GM12878 (cell line): ENCODE data around the gene TEC. TPM values are rescaled to one million over a fixed set of nuclear protein-coding genes. Genes with fewer than 3 reads are reported as not detected.
A peak's percentile ranks its signal among the peaks of the same experiment; 100 is the strongest.

Experiments
- ATAC-seq: fragments of 200-7000 bp; cut with Tn5 transposase; 3 replicates; pipeline ENCODE4 v1.9.1; 2020; ENCODE audit warnings: mild to moderate bottlenecking, moderate library complexity
- BruUV-seq: library from RNA; stranded (reverse); fragments of 400-500 nt; replicated peaks from 2 replicates; lab custom pipeline; 2021; lab: Mats Ljungman, UMichigan
- CTCF ChIA-PET: fragments of 300-600 bp; sonication (Branson Sonifier 250); formaldehyde crosslinking; extraction: SDS; loops from one replicate; lab custom pipeline; 2021; ENCODE audit warnings: inconsistent platforms; lab: Yijun Ruan, JAX
- POLR2A ChIA-PET: fragments of 350-600 bp; formaldehyde crosslinking; extraction: SDS; loops from one replicate; lab custom pipeline; 2021; ENCODE audit warnings: inconsistent platforms; lab: Charles Lee
- RAD21 ChIA-PET: fragments of 300-600 bp; sonication (Branson Sonifier 250); formaldehyde crosslinking; loops from one replicate; lab custom pipeline; 2023; ENCODE audit warnings: antibody characterized with exemption; ENCODE audit not compliant: unreplicated experiment; lab: Charles Lee
- SMC1A ChIA-PET: fragments of 300-600 bp; sonication (Branson Sonifier 250); formaldehyde crosslinking; loops from one replicate; lab custom pipeline; 2023; ENCODE audit not compliant: unreplicated experiment, uncharacterized antibody; lab: Charles Lee
- DNase-seq: peaks from one replicate; pipeline ENCODE4 v3.0.0-alpha.2; 2011; ENCODE audit warnings: low read depth, low spot score
- FAIRE-seq: peaks from 3 replicates; lab custom pipeline; 2011; peaks lifted over from hg19 to GRCh38; lab: Jason Lieb, UNC
- H2AFZ ChIP-seq: 2 replicates; pipeline ENCODE4 v1.6.0; 2011; ENCODE audit warnings: low read depth, low read length, control low read depth; ENCODE audit not compliant: control insufficient read depth
- H3K27ac ChIP-seq: 2 replicates; pipeline ENCODE4 v1.5.1; 2011; ENCODE audit warnings: control low read depth; ENCODE audit not compliant: control insufficient read depth, insufficient read depth
- H3K27me3 ChIP-seq, 2 experiments: replicated peaks in 1 of 2; 2 replicates each; pipeline versions ENCODE4 v1.6.0 to v1.6.1; 2011; ENCODE audit warnings: low read length in 1 of 2; ENCODE audit not compliant: control insufficient read depth in 2 of 2, insufficient read depth in 2 of 2
- H3K36me3 ChIP-seq, 2 experiments: 2 replicates each; pipeline ENCODE4 v1.5.1; 2011; ENCODE audit warnings: low read length in 1 of 2; ENCODE audit not compliant: control insufficient read depth in 2 of 2, insufficient read depth in 2 of 2
- H3K4me1 ChIP-seq: 2 replicates; pipeline ENCODE4 v1.6.1; 2011; ENCODE audit warnings: mild to moderate bottlenecking, low read length, moderate library complexity, mixed read lengths; ENCODE audit not compliant: control insufficient read depth, insufficient read depth
- H3K4me2 ChIP-seq: 2 replicates; pipeline ENCODE4 v1.6.0; 2011; ENCODE audit warnings: control low read depth; ENCODE audit not compliant: control insufficient read depth, insufficient read depth
- H3K4me3 ChIP-seq: fragments of 200-600 bp; sonication (generic); 2 replicates; pipeline ENCODE4 v1.5.1; 2016
- H3K79me2 ChIP-seq: 2 replicates; pipeline ENCODE4 v1.6.0; 2011; ENCODE audit warnings: low read length; ENCODE audit not compliant: control insufficient read depth, insufficient read depth
- H3K9ac ChIP-seq: 2 replicates; pipeline ENCODE4 v1.8.0; 2011; ENCODE audit warnings: low read length, control low read depth, mixed read lengths; ENCODE audit not compliant: control insufficient read depth, insufficient read depth
- H3K9me3 ChIP-seq: replicated peaks from 3 replicates; pipeline ENCODE4 v1.5.1; 2011; ENCODE audit warnings: mild to moderate bottlenecking, low read length; ENCODE audit not compliant: control insufficient read depth, insufficient read depth
- H4K20me1 ChIP-seq: 2 replicates; pipeline ENCODE4 v1.6.0; 2011; ENCODE audit not compliant: control insufficient read depth, insufficient read depth
- ASH2L ChIP-seq: fragments of 300-600, 200-600 bp; sonication (generic); IDR thresholded peaks from 2 replicates; pipeline ENCODE4 v1.6.1; 2017; ENCODE audit warnings: low read depth, mild to moderate bottlenecking, borderline replicate concordance
- BACH1 ChIP-seq: fragments of 450-650 bp; IDR thresholded peaks from 2 replicates; pipeline ENCODE4 v1.6.1; 2017; ENCODE audit warnings: mild to moderate bottlenecking, borderline replicate concordance
- BCL11A ChIP-seq: IDR thresholded peaks from 2 replicates; pipeline ENCODE4 v1.6.1; 2011; ENCODE audit warnings: low read depth, low read length
- MEF2B ChIP-seq: fragments of 450-650 bp; IDR thresholded peaks from 2 replicates; pipeline ENCODE4 v1.6.1; 2018; ENCODE audit warnings: mild to moderate bottlenecking, moderate library complexity; ENCODE audit not compliant: partially characterized antibody, poor library complexity, severe bottlenecking
- MYC ChIP-seq: IDR thresholded peaks from 2 replicates; pipeline ENCODE4 v1.6.1; 2011; ENCODE audit warnings: mild to moderate bottlenecking, low read length, moderate library complexity, inconsistent platforms; ENCODE audit not compliant: insufficient read depth, insufficient replicate concordance, insufficient read length, severe bottlenecking
- NFYA ChIP-seq: IDR thresholded peaks from 2 replicates; pipeline ENCODE4 v1.6.1; 2011; ENCODE audit warnings: low read depth, mild to moderate bottlenecking, low read length, improper control_type of control experiment, borderline replicate concordance
- PAX8 ChIP-seq: fragments of 450-650 bp; IDR thresholded peaks from 2 replicates; pipeline ENCODE4 v1.6.1; 2017; ENCODE audit warnings: mild to moderate bottlenecking, moderate library complexity
- SRF ChIP-seq, 2 experiments: IDR thresholded peaks; 2 replicates each; pipeline ENCODE4 v1.6.1; 2011; ENCODE audit warnings: low read depth in 2 of 2, low read length in 2 of 2, mild to moderate bottlenecking in 1 of 2, moderate library complexity in 1 of 2
- ZNF622 ChIP-seq: fragments of 450-650 bp; IDR thresholded peaks from 2 replicates; pipeline ENCODE4 v1.6.1; 2017; ENCODE audit warnings: mild to moderate bottlenecking, inconsistent platforms
- WGBS: methylation state at CpG from one replicate; pipeline ENCODE4 v1.1.6; 2016; ENCODE audit warnings: low lambda C conversion rate; ENCODE audit not compliant: insufficient replicate concordance, insufficient coverage; ENCODE audit errors: missing lambda C conversion rate; 5-methylcytosine and 5-hydroxymethylcytosine counted together
- in situ Hi-C: fragments of 300-500 bp; cut with MboI; formaldehyde crosslinking; loops from 9 replicates; pipeline ENCODE4 v1.14.3; 2018; ENCODE audit warnings: mixed read lengths
- intact Hi-C: fragments of 100-400 bp; cut with micrococcal nuclease; formaldehyde crosslinking; loops from one replicate; pipeline ENCODE4 v1.14.2; 2022; ENCODE audit not compliant: unreplicated experiment
- polyA plus RNA-seq, 11 experiments: library from polyadenylated mRNA; depleted of rRNA in 4 of 11; unstranded in 6 of 11; stranded (reverse) in 5 of 11; fragments of >200 nt; fragmentation: Nextera tagmentation in 4 of 11; fragmentation: Illumina TruSeq in 1 of 11; extraction: Ambion mirVana in 4 of 11; extraction: Trizol in 1 of 11; gene quantifications; 1 replicate in 1 of 11; 2 replicates in 10 of 11; pipeline versions ENCODE4 v1.2.1 to v1.2.3, GENCODE V29; 2011 to 2016; ENCODE audit warnings: inconsistent platforms in 2 of 11, missing spikeins in 2 of 11, low read depth in 1 of 11
- total RNA-seq, 4 experiments: library from RNA; depleted of rRNA in 3 of 4; stranded (reverse); fragments of >200 nt in 3 of 4; fragmentation: Illumina TruSeq in 1 of 4; extraction: Trizol in 1 of 4; gene quantifications; 2 replicates each; pipeline versions ENCODE4 v1.2.1 to v1.2.3, GENCODE V29; 2013 to 2021
- TF ChIP-seq, protein P1 (sequence below): fragments of 450-650 bp; formaldehyde crosslinking; IDR thresholded peaks from 2 replicates; pipeline ENCODE4 v1.5.0; 2022; ENCODE audit warnings: mild to moderate bottlenecking, missing genetic modification characterization
- TF ChIP-seq, protein P2 (sequence below): IDR thresholded peaks from 2 replicates; pipeline ENCODE4 v1.6.1; 2011; ENCODE audit warnings: borderline replicate concordance, low read depth, mild to moderate bottlenecking, moderate library complexity, low read length; ENCODE audit not compliant: insufficient read depth, poor library complexity, severe bottlenecking
- TF ChIP-seq, protein P3 (sequence below): fragments of 450-650 bp; IDR thresholded peaks from 2 replicates; pipeline ENCODE4 v1.6.1; 2016; ENCODE audit warnings: mild to moderate bottlenecking, moderate library complexity, borderline replicate concordance

TEC gene
- total and polyA plus RNA-seq, 10 of the 15 experiments (the other 5 are each of a cell fraction or from before 2014, with no cell fraction given), result 7.4 to 27.2 (median 17.1) TPM

DNA sequence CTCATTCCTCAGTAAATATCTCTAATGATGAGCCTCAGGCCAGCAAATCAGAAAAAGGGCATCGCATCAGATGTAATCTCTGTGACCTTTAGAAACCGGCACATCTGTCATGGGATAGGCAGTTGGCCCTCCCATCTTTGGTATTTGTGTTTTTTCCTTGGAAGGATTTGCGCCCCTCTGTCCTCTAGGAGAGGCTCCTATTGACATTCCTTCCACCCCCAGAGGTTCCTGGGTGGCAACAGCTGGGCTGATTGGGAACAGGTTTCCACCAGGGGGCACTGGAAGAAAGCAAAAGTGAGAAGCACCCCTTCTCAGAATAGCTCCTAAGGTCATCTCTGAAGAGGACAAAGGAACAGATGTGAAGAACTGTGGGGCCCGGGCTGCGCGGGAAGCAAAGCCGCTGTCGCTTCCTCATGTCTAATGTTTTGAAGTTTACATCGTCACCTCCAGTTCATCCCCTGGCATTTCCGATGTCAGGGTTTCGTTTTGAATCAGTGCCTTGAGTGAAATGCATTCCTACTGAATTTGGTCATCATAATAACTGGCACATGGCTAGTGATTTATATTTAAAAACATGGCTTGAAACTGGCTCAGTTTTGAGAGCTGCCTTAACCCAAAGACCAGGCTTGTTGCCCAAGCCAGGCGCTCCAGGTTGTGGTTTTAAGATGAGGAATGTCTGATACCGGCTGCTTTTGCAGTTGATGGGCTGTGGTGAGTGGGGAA, 141.8 kb downstream of the TEC start:
- ChIA-PET RAD21 (interaction anchor here (0.7 to 4.0 kb wide), 15 partner anchors 11 to 215 kb away, joined by 3 to 39 read pairs (median 5); no protein-coding TSS in a partner anchor), POLR2A (interaction anchor here (0.6 to 1.1 kb wide), 4 partner anchors 10 to 216 kb away, joined by 3 to 4 read pairs (median 3); no protein-coding TSS in a partner anchor), CTCF (interaction anchor here (0.5 to 6.7 kb wide), 29 partner anchors 10 to 894 kb away, joined by 3 to 71 read pairs (median 4); no protein-coding TSS in a partner anchor), SMC1A (interaction anchor here (1.1 to 5.0 kb wide), 13 partner anchors 10 to 169 kb away, joined by 3 to 50 read pairs (median 5); no protein-coding TSS in a partner anchor)
- no peaks in the 10 kb centered on the region for H3K9me3 ChIP-seq
- no peak overlapping the region for H2AFZ ChIP-seq
- intact Hi-C loops, result loop anchor here (1.0 to 5.0 kb wide), 2 partner anchors 147 to 164 kb away; no protein-coding TSS in a partner anchor
- peaks cover 15% of the 10 kb centered on the region for H3K4me1 ChIP-seq
- no peak overlapping the region for H3K9ac ChIP-seq
- BruUV-seq, result no TSS peak
- peak; percentile 81 for DNase-seq
- no peak overlapping the region for H3K4me3 ChIP-seq
- 0 out of 4 replicates have a peak, but pooled peaks cover 0 to under 1% of the 10 kb centered on the region in 2 experiments for H3K36me3 ChIP-seq
- no peaks in the 10 kb centered on the region for H4K20me1 ChIP-seq
- H3K27me3 ChIP-seq, result no peaks in the 10 kb centered on the region
- no peak overlapping the region for H3K4me2 ChIP-seq
- peak; percentile 61 for FAIRE-seq
- H3K79me2 ChIP-seq, result no peaks in the 10 kb centered on the region
- WGBS, result 14% methylated on average over 13 of the region's 13 CpGs
- in situ Hi-C loops, result no loop called here
- H3K27ac ChIP-seq, result no peak overlapping the region
- peak; percentile 92 for ATAC-seq
- TF ChIP-seq ZNF622 (no peak), BACH1 (peak; percentile 65), MYC (no peak), PAX8 (no peak), NFYA (no peak), SRF (IDR thresholded peaks at IDR 0.05; ENCODE audit: low read depth in 2 of 2, low read length in 2 of 2) (0 out of 4 replicates have a peak, but pooled peaks of 1 of the 2 experiments have one; percentile 35), ASH2L (no peak), BCL11A (peak; percentile 56; the same call in 1 of the 2 replicates), MEF2B (peak; percentile 53)
- TF ChIP-seq, protein P1, sequence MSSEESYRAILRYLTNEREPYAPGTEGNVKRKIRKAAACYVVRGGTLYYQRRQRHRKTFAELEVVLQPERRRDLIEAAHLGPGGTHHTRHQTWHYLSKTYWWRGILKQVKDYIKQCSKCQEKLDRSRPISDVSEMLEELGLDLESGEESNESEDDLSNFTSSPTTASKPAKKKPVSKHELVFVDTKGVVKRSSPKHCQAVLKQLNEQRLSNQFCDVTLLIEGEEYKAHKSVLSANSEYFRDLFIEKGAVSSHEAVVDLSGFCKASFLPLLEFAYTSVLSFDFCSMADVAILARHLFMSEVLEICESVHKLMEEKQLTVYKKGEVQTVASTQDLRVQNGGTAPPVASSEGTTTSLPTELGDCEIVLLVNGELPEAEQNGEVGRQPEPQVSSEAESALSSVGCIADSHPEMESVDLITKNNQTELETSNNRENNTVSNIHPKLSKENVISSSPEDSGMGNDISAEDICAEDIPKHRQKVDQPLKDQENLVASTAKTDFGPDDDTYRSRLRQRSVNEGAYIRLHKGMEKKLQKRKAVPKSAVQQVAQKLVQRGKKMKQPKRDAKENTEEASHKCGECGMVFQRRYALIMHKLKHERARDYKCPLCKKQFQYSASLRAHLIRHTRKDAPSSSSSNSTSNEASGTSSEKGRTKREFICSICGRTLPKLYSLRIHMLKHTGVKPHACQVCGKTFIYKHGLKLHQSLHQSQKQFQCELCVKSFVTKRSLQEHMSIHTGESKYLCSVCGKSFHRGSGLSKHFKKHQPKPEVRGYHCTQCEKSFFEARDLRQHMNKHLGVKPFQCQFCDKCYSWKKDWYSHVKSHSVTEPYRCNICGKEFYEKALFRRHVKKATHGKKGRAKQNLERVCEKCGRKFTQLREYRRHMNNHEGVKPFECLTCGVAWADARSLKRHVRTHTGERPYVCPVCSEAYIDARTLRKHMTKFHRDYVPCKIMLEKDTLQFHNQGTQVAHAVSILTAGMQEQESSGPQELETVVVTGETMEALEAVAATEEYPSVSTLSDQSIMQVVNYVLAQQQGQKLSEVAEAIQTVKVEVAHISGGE (CRISPR knock-in tag), result no peak
- TF ChIP-seq, protein P2, sequence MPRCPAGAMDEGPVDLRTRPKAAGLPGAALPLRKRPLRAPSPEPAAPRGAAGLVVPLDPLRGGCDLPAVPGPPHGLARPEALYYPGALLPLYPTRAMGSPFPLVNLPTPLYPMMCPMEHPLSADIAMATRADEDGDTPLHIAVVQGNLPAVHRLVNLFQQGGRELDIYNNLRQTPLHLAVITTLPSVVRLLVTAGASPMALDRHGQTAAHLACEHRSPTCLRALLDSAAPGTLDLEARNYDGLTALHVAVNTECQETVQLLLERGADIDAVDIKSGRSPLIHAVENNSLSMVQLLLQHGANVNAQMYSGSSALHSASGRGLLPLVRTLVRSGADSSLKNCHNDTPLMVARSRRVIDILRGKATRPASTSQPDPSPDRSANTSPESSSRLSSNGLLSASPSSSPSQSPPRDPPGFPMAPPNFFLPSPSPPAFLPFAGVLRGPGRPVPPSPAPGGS, result peak; percentile 68
- TF ChIP-seq, protein P3, sequence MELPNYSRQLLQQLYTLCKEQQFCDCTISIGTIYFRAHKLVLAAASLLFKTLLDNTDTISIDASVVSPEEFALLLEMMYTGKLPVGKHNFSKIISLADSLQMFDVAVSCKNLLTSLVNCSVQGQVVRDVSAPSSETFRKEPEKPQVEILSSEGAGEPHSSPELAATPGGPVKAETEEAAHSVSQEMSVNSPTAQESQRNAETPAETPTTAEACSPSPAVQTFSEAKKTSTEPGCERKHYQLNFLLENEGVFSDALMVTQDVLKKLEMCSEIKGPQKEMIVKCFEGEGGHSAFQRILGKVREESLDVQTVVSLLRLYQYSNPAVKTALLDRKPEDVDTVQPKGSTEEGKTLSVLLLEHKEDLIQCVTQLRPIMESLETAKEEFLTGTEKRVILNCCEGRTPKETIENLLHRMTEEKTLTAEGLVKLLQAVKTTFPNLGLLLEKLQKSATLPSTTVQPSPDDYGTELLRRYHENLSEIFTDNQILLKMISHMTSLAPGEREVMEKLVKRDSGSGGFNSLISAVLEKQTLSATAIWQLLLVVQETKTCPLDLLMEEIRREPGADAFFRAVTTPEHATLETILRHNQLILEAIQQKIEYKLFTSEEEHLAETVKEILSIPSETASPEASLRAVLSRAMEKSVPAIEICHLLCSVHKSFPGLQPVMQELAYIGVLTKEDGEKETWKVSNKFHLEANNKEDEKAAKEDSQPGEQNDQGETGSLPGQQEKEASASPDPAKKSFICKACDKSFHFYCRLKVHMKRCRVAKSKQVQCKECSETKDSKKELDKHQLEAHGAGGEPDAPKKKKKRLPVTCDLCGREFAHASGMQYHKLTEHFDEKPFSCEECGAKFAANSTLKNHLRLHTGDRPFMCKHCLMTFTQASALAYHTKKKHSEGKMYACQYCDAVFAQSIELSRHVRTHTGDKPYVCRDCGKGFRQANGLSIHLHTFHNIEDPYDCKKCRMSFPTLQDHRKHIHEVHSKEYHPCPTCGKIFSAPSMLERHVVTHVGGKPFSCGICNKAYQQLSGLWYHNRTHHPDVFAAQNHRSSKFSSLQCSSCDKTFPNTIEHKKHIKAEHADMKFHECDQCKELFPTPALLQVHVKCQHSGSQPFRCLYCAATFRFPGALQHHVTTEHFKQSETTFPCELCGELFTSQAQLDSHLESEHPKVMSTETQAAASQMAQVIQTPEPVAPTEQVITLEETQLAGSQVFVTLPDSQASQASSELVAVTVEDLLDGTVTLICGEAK, result no peak
